ENCODE results near the gene ANKRD13D. TPM values are rescaled to one million over a fixed set of nuclear protein-coding genes. Genes with fewer than 3 reads are reported as not detected.

Gene ANKRD13D
- total RNA-seq, 4 donors from 2014 or later, result 19.7 to 194 (median 54.5) TPM

DNA sequence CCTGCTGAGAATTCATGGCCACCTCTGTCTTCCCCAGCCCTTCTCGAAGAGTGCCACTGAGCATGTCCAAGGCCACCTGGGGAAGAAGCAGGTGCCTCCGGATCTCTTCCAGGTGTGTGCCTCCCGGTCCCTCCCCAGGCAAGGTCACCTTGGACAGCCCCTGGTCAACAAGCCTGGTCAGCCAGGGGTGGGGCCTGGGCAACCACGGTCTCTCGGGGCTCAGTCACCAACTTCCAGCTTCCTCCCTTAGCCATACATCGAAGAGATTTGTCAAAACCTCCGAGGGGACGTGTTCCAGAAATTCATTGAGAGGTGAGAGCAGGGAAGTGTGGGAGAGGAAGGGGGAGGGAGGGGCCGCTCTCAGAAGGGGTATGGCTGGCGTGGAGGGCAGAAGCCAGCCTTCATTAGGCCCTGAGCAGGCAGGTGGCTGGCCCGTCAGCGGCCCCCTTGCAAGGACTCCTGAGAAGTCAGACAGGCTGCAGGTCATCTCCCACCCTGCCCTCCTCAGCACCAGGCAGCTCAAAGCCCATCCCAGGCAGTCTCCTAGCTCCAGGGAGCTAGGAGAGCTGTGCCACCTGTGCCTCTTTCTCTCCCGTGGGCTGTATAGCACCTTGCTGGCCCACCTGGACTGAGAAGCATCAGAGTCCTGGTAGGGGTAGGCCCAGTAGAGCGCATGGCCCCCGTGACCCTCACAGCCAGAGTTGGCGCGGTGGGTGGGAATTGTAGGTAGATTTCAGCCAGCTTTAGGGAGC lies 9.3 kb upstream of the ANKRD13D start:
- intact Hi-C loops (cut with DNase I; ENCODE audit: low total_unique reads) (loop anchor here (10.0 kb wide), 1 partner anchor 645 kb away; the partner anchor contains the start of gene RBM4), in situ Hi-C loops (cut with MboI; ENCODE audit: low pct_ligation_motif_present in 1 of 4, low pct_unique_long_range_greater_than_20kb in 1 of 4, low sequenced_read_pairs in 3 of 4) (no loop called here)
- TF ChIP-seq POLR2A (IDR thresholded peaks at IDR 0.05) (no peak), EP300 (IDR thresholded peaks at IDR 0.05; ENCODE audit: low read depth) (no peak), POLR2AphosphoS5 (IDR thresholded peaks at IDR 0.05) (no peak)
- TF ChIP-seq, protein P1, sequence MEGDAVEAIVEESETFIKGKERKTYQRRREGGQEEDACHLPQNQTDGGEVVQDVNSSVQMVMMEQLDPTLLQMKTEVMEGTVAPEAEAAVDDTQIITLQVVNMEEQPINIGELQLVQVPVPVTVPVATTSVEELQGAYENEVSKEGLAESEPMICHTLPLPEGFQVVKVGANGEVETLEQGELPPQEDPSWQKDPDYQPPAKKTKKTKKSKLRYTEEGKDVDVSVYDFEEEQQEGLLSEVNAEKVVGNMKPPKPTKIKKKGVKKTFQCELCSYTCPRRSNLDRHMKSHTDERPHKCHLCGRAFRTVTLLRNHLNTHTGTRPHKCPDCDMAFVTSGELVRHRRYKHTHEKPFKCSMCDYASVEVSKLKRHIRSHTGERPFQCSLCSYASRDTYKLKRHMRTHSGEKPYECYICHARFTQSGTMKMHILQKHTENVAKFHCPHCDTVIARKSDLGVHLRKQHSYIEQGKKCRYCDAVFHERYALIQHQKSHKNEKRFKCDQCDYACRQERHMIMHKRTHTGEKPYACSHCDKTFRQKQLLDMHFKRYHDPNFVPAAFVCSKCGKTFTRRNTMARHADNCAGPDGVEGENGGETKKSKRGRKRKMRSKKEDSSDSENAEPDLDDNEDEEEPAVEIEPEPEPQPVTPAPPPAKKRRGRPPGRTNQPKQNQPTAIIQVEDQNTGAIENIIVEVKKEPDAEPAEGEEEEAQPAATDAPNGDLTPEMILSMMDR (IDR thresholded peaks at IDR 0.05), result no peak
- Histone ChIP-seq H3K27ac (peak overlapping the region in 3 of 4 donors; percentile 6 to 95 (median 31)), H3K9me3 (no peaks in the 10 kb centered on the region), H3K4me3 (no peak overlapping the region), H3K36me3 (peaks cover 2 to 58% (median 29%) of the 10 kb centered on the region in 4 donors), H3K27me3 (no peaks in the 10 kb centered on the region), H3K4me1 (peaks cover 33 to 44% (median 41%) of the 10 kb centered on the region in 4 donors)
- no peak for DNase-seq
- 86% methylated on average over 17 of the region's 17 CpGs; no CpG with 5 or more reads in 1 of the 2 donors for WGBS, 2 donors (ENCODE audit: low coverage in 1 of 2)

DNA sequence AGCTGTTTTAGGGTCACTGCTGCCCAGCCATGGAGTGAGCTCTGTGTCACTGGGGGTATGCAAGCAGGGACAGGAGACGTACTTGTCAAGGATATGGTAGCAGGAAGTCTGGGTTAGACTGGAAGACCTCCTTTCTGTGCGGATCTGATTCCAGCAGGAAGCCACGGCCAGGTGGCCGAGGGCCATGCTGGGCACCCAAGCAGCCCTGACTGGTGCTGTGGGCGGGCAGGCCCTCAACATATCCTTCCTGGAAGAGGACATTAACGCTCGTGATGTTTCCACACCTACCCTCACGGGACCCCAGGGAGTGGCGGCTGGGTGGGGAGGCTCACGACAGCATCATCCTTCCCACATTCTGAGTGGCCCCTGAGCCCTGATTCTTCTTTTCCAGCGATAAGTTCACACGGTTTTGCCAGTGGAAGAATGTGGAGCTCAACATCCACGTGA lies 8.7 kb upstream of the ANKRD13D start:
- H3K36me3 ChIP-seq, result peaks cover 2 to 64% (median 32%) of the 10 kb centered on the region in 4 donors
- peak; percentile 5 for DNase-seq
- H3K9me3 ChIP-seq, result no peaks in the 10 kb centered on the region
- in situ Hi-C loops (cut with MboI; ENCODE audit: low pct_ligation_motif_present in 1 of 4, low pct_unique_long_range_greater_than_20kb in 1 of 4, low sequenced_read_pairs in 3 of 4), result no loop called here
- TF ChIP-seq POLR2A (IDR thresholded peaks at IDR 0.05) (no peak), POLR2AphosphoS5 (IDR thresholded peaks at IDR 0.05) (no peak), EP300 (IDR thresholded peaks at IDR 0.05; ENCODE audit: low read depth) (no peak)
- TF ChIP-seq, protein P1 (IDR thresholded peaks at IDR 0.05), result no peak
- intact Hi-C loops (cut with DNase I; ENCODE audit: low total_unique reads), result no loop called here
- peak overlapping the region in 3 of 4 donors; percentile 6 to 95 (median 31) for H3K27ac ChIP-seq
- no peaks in the 10 kb centered on the region for H3K27me3 ChIP-seq
- WGBS, 2 donors (ENCODE audit: low coverage in 1 of 2), result 90% methylated on average over 13 of the region's 13 CpGs; no CpG with 5 or more reads in 1 of the 2 donors
- H3K4me3 ChIP-seq, result no peak overlapping the region
- H3K4me1 ChIP-seq, result peaks cover 28 to 38% (median 35%) of the 10 kb centered on the region in 4 donors

DNA sequence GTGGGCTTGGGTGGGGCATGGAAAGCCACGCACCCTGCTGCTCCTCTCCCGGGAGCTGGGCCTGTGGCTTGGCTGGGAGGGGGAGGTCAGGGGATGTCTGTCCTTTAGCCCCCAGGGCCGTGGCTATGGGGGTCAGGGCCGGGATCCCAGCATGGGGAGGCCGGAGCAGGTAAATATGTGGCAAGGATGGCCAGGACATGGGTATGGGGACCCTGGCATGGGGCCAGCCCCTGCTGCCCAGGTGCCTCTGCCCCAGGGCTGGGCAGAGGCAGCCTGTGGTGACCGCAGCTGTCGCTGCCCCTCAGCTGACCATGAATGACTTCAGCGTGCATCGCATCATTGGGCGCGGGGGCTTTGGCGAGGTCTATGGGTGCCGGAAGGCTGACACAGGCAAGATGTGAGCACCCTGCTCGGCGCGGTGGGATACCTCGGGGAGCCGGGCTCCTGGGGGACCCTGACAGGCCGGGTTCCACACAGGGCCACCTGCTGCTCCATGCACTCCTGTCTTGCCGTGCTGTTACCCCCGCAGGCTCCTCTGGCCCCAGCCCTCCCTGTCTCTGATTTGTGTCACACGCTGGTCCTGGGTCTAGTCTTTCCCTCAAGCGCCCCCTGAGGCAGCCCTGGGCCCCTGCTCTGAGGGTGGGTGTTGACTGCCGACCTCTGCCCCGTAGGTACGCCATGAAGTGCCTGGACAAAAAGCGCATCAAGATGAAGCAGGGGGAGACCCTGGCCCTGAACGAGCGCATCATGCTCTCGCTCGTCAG lies 8.1 kb upstream of the ANKRD13D start:
- H3K9me3 ChIP-seq, result no peaks in the 10 kb centered on the region
- peaks cover 2 to 70% (median 34%) of the 10 kb centered on the region in 4 donors for H3K36me3 ChIP-seq
- DNase-seq, result peak; percentile 7
- H3K27me3 ChIP-seq, result no peaks in the 10 kb centered on the region
- TF ChIP-seq POLR2AphosphoS5 (IDR thresholded peaks at IDR 0.05), result no peak
- TF ChIP-seq POLR2A (IDR thresholded peaks at IDR 0.05), result no peak
- TF ChIP-seq EP300 (IDR thresholded peaks at IDR 0.05; ENCODE audit: low read depth), result no peak
- TF ChIP-seq, protein P1 (IDR thresholded peaks at IDR 0.05), result no peak
- in situ Hi-C loops (cut with MboI; ENCODE audit: low pct_ligation_motif_present in 1 of 4, low pct_unique_long_range_greater_than_20kb in 1 of 4, low sequenced_read_pairs in 3 of 4), result no loop called here
- H3K27ac ChIP-seq, result peak overlapping the region in 1 of 4 donors; percentile 6
- 93% methylated on average over 30 of the region's 31 CpGs; no CpG with 5 or more reads in 1 of the 2 donors for WGBS, 2 donors (ENCODE audit: low coverage in 1 of 2)
- intact Hi-C loops (cut with DNase I; ENCODE audit: low total_unique reads), result no loop called here
- H3K4me1 ChIP-seq, result peaks cover 24 to 32% (median 28%) of the 10 kb centered on the region in 4 donors
- no peak overlapping the region for H3K4me3 ChIP-seq

Data from transverse colon (tissue), 4 donors.